OCI-LY7 (cell line): ENCODE results near the gene MS4A18.

ENCODE experiments used
- CTCF ChIP-seq: fragments of 200-600 bp; sonication (generic); conservative IDR thresholded peaks from 2 replicates; pipeline ENCODE4 v1.5.1; 2014; ENCODE audit warnings: mild to moderate bottlenecking, antibody characterized with exemption, low read length, moderate library complexity, mixed read lengths
- EZH2phosphoT487 ChIP-seq: fragments of 200-600 bp; sonication (generic); IDR thresholded peaks from 2 replicates; pipeline ENCODE4 v1.6.1; 2018; ENCODE audit warnings: low read depth, borderline replicate concordance, mild to moderate bottlenecking, mixed run types, antibody characterized with exemption, low read length, moderate library complexity, mixed read lengths

- no peak for TF ChIP-seq CTCF
- TF ChIP-seq EZH2phosphoT487, result no peak
Observed at GRCh38 chr11:60765355-60765754, 40.8 kb downstream of the MS4A18 start.
